Pulmonary artery endothelial cell (primary cell): ENCODE measurements around the gene PPP4R4. TPM values are rescaled to one million over a fixed set of nuclear protein-coding genes. Genes with fewer than 3 reads are reported as not detected.
"Not testable (repeated sequence)": the region's sequence is repeated elsewhere in the genome, so short reads cannot be mapped to it uniquely, and the experiment has no call there.

ENCODE experiments used
- DNase-seq: peaks from one replicate; pipeline ENCODE4 v3.0.0-alpha.2; 2011; ENCODE audit warnings: low read depth, low spot score
- total RNA-seq: library from RNA; depleted of rRNA; stranded (reverse); fragments of >200 nt; gene quantifications from 2 replicates; pipeline ENCODE4 v1.2.3, GENCODE V29; 2014

PPP4R4 gene
- total RNA-seq, 1 donor from 2014 or later = not detected

DNA sequence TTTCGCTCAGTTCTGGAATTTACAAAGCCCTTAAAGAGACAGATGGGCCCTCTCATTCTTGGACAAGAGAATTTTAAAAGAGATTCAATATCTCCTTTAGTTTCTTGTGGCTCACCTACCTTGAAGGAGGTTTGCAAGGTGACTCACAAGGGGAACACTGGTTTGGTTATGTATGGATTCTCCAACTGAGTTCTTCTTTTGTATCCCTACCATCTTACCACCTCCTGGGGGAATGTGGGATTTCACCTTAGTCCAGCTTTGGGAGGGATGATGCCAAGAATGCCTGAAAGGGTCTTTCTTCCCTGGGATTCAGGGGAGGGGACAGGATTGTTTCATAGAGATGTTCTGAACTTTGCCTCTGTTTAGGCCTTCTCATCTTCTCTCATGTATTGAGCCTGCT lies 3.7 kb downstream of the PPP4R4 start:
- DNase-seq = no peak

DNA sequence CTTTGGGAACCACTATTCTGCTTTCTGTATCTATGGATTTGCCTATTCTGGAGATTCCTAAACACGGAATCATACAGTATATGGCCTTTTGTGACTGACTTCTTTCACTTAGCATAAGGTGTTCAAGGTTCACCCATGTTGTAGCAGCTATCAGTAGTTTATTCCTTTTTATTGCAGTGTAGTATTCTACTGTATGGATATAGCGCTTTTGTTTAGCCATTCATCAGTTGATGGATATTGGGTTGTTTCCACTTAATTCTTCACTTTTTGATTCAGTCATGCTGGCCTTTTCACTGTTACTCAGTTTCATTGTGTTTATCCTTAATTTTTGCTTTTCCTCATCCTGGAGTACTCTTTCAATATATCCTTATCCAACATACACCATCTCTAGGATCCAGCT lies 5.1 kb downstream of the PPP4R4 start:
- no peak for DNase-seq

GRCh38 chr14:94180655-94181271 lies 6.6 kb downstream of the PPP4R4 start:
- no peak for DNase-seq

DNA sequence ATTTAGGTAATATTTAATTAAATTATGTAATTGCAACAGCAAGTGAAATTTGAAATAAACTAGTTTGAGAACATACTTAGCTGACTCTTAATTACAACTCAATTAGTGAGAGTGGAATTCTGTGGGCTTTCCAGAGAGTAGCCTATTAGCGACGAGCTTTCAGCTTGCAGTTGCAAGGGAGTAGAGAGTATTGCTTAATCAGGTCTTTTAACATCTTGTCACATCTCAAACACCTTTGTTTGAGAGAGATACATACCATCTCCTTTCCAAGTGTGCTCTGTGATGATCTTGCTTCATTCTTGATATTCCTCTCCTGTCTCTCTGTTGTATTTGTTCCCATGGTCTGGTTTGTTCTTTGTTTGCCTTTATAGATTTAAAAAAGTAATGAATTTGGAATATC lies 7.7 kb downstream of the PPP4R4 start:
- no peak for DNase-seq

- no peak for DNase-seq
Measured at GRCh38 chr14:94192536-94192935, 18.4 kb downstream of the PPP4R4 start.

DNA sequence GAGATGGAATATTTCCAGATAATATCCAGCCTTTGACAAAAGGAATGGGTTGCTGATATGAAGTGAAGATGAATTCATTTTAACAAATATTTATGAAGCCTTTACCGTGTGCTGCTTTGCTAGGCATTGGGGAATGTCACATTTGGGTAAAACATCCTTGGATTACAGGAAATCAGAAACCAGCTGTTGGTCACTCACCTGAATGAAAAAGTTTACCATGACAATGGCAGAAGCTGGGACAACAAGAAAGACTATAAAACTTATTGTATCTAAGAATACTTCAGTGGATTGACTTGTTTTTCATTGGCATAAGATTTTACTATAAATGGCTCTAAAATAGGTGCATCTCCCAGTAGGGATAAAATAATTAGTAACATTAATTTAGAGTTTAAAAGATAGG lies 19.7 kb downstream of the PPP4R4 start:
- DNase-seq = no peak

- DNase-seq = no peak
Measured at GRCh38 chr14:94196057-94196456, 21.9 kb downstream of the PPP4R4 start.

DNA sequence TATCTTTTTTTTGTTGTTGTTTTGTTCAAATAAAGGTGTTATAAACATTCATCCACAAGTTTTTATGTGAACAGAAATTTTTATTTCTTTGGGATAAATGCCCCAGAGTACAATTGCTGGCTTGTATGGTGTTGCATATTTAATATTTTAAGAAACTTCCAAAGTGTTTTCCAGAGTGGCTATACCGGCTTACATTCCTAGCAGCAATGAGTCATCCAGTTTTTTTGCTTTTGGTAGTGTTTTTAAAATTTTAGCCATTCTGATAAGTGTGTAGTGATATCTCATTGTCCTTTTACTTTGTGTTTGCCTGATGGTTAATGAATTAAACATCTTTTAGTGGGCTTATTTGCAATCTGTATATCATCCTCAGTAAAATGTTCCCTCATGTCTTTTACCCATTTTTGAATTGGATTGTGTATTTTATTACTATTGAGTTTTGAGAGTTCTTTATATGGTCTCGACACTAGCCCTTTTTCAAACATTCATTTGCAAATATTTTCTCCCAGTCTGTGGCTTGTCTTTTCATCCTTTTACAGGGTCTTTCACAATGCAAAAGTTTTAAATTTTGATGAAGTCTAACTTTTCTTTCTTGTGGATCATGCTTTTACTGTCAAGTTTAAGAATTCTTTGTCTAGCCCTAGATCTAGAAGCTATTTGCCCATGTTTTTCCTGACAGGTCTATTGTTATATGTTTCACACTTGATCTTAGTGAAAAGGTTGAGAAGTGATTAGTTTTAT lies 29.5 kb downstream of the PPP4R4 start:
- no peak for DNase-seq

- DNase-seq = no peak
Measured at GRCh38 chr14:94213021-94213420, 38.9 kb downstream of the PPP4R4 start.

DNA sequence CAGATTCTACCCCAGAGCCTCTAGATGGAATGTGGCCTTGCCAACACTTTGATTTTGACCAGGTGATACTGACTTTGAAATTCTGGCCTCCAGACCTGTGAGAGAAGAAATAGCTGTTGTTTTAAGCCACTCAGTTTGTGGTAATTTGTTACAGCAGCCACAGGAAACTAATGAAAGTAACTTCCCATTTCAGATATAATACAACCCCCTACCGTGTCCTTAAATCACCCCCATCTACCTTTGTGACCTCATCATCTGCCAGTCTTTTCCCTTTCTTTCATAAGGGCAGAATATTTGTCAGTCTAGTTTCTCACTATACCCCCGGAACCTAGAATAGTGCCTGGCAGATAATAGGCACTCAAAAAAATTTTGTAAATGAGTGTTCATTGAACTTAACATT lies 39.6 kb downstream of the PPP4R4 start:
- DNase-seq = no peak

DNA sequence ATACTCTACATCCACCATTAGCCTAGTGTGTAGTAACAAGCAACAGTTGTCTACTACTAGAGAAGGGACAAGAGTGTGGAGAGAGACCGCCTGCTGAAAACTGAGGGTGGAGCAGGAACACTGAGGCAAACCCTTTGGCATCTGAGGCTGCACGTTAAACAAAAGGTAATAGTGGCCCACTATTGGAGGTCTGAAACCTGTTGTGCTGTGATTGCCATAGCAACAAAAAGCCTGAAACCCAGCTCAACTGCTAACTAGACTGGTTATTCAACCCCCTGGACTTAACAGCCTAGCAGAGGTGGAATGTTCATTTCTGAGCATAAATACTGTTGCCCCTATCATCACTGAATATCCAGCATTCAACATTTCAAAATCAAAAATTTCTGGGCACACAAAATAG lies 43.0 kb downstream of the PPP4R4 start:
- DNase-seq = no peak

GRCh38 chr14:94218198-94218886 lies 44.2 kb downstream of the PPP4R4 start:
- not testable (repeated sequence) for DNase-seq

- DNase-seq = no peak
Measured at GRCh38 chr14:94224040-94224439, 49.9 kb downstream of the PPP4R4 start.

DNA sequence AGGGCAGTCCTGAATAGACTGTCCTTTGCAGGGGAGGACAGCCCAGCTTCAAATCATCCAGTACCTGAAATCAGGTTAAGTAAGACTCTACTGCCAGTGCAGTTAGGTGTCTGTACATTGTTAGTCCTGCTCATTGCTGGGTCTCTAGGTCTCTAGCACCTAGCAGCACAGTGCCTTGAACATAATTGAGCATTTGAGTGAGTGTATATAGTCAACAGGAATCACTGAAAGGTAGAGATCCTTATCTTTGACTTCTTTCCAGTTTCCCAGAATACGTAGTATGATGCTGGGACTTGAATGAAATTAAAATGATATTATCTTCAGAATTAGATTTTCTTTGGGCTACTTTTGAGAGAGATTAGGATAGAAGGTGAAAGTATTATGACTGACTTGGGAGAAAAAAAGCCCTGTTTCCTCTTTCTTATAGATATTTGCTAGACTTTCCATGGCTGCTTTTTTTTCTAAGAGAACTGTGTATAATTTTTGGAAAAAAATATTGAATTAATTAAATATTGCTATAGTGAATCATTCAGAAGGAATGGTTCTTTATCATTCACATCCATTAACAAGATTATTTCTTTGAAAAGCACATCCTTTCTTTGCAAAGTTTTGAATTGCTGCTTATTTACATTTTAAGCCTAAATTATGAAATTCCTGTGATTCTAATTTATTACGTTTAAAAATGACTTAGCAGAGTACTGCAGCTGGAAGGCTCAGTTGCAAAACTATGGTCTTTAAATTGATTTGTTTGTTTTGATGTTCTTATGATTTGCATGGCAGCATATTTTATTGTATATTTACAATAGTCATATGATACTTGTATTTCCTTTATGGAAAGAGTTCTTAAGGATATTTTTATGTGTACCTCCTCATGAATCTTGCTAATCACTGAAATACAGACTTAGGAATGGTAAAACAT lies 51.6 kb downstream of the PPP4R4 start:
- DNase-seq = no peak

GRCh38 chr14:94227029-94227428 lies 52.9 kb downstream of the PPP4R4 start:
- DNase-seq = no peak

DNA sequence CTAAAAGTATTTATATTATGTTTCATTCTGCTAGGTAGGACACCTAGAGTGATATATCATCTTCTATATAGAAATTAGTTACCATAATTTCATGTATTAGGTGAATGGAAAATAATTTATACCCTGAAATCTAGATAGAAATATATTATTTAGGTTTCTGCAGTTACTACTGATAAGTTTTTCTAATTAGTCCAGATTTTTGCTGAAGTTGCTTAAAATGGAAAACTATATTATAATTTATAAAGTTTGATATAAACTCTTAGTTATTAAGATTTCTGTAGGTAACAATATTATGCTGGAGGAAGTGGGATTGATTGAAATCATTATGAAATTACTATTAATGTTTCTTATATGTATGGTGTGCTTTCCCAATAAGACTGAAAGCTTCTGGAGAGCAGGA lies 62.9 kb downstream of the PPP4R4 start:
- DNase-seq = no peak

DNA sequence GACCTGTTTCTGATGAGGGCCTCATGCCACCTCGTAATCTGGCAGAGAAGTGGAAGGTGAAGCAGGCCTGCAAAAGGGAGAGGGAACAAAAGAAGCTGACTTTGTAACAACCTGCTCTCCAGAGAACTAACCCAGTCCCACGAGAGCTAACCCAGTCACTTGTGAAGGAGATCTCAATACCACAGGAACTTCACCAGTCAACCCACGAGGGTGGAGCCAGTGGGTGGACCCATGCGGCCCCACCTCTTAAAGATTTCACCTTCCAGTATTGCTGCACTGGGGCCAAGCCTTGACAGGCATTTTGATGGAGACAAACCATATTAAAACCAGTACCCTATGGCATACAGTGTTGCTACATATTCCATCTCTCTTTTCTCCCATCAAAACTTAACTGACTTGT lies 63.9 kb downstream of the PPP4R4 start:
- DNase-seq = no peak

- DNase-seq = no peak
Measured at GRCh38 chr14:94239406-94239805, 65.3 kb downstream of the PPP4R4 start.

DNA sequence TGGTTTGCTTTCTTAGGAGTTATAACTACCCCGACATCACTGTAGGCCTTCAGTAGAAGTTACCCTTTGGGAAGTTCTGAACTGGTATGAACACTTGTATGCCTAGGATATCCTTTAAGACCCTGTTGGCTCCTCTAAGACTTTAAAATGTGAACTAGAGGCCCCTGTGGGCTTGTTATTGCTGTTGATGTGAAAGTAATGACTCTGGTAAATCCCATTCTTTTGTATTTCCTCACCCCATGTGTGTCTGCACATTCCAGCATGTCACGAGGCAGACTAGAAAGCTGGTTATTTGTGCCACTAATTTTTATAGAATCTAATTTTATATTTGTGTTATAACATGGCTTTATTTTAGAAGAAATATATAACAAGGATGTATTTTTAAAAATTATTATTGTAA lies 70.1 kb downstream of the PPP4R4 start:
- no peak for DNase-seq

DNA sequence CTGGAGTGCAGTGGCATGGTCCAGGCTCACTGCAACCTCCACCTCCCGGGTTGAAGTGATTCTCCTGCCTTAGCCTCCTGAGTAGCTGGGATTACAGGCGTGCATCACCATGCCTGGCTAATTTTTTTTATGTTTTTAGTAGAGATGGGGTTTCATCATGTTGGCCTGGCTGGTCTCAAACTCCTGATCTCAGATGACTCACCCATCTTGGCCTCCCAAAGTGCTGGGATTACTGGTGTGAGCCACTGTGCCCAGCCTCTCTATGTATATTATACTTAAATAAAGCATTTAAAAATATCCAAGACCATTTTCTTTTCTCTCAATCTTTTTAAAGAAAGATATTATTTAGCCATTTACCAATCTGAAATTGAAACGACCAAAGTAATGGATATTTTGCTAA lies 90.1 kb downstream of the PPP4R4 start:
- DNase-seq = not testable (repeated sequence)

- DNase-seq = no peak
Measured at GRCh38 chr14:94267352-94267751, 93.2 kb downstream of the PPP4R4 start.

GRCh38 chr14:94268582-94268981 lies 94.5 kb downstream of the PPP4R4 start:
- not testable (repeated sequence) for DNase-seq
